ENCODE measurements around the gene CCND2. TPM values are rescaled to one million over a fixed set of nuclear protein-coding genes. Genes with fewer than 3 reads are reported as not detected.

Gene CCND2
- total RNA-seq, 2 experiments from 2014 or later: 572 to 592 TPM

DNA sequence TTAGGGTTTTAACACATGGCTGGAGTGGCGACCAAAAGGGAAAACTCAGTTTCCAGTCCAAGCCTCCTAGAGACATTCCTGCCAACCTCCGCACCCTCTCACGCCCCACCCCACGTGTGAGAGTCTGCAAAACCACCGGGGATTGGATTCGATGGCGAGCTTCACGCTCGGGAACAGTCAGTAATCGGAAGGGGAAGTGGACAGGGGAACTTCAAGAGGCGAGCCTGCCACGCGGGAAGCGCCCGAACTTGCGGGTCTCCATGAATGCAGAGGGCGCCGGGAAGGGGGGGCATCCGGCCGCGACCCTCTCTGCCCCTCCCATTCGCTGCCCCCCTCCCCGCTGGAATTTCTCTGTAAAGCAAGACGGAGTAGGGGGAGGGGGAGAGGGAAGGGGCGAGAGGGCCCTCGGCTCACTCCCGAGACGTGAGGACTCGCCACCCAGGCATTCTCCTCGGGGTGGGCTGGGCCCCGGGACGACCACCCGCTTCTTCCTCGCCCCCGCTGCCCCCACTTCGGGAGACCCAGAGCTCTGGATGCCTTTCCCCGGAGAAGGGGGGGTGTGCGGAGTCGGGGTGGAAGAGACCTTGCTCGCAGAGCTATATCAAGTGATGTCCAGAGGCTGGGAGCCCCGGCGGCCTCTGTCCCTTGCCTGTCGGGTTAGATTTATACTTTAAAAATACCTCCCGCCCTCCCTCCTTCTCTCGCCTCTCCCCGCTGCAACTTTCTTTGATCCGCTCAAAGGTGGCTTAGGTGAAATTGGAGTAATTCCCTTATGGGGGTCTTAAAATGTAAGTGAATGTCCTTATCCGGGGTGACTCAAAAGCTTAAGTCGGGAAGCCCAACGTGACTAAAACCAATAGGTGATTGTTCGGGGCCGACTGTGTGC lies 2.5 kb upstream of the CCND2 start:
- peak overlapping the region; percentile 99 for H3K4me3 Mint-ChIP-seq
- H3K27me3 Mint-ChIP-seq (ENCODE audit: low read depth): peaks cover 5% of the 10 kb centered on the region
- ChIA-PET POLR2A (interaction anchor here (0.7 to 12.1 kb wide), 16 partner anchors 14 to 399 kb away, joined by 3 to 260 read pairs (median 6); a partner anchor contains a TSS), CTCF (interaction anchor here (0.8 to 8.0 kb wide), 18 partner anchors 12 to 386 kb away, joined by 3 to 91 read pairs (median 4); no protein-coding TSS in a partner anchor)
- peak overlapping the region; percentile 99 for H3K27ac Mint-ChIP-seq
- ATAC-seq (no peak), DNase-seq (peak; percentile 63)
- H3K9me3 Mint-ChIP-seq (ENCODE audit: insufficient read depth): no peaks in the 10 kb centered on the region
- peaks cover 27% of the 10 kb centered on the region for H3K36me3 Mint-ChIP-seq (ENCODE audit: low read depth)
- H3K4me1 Mint-ChIP-seq (ENCODE audit: low read depth): peaks cover 21% of the 10 kb centered on the region

GRCh38 chr12:4271717-4272423 lies 1.7 kb upstream of the CCND2 start:
- Mint-ChIP-seq H3K27me3 (ENCODE audit: low read depth) (peaks cover 2% of the 10 kb centered on the region), H3K36me3 (ENCODE audit: low read depth) (peaks cover 35% of the 10 kb centered on the region), H3K27ac (peak overlapping the region; percentile 99), H3K9me3 (ENCODE audit: insufficient read depth) (no peaks in the 10 kb centered on the region), H3K4me3 (peak overlapping the region; percentile 99), H3K4me1 (ENCODE audit: low read depth) (peaks cover 25% of the 10 kb centered on the region)
- peak; percentile 97 for DNase-seq
- ChIA-PET POLR2A (interaction anchor here (0.7 to 12.1 kb wide), 16 partner anchors 15 to 400 kb away, joined by 3 to 260 read pairs (median 6); partner anchors contain the start of gene PARP11), CTCF (interaction anchor here (0.8 to 8.0 kb wide), 17 partner anchors 11 to 386 kb away, joined by 3 to 91 read pairs (median 4); no protein-coding TSS in a partner anchor)
- peak; percentile 58 for ATAC-seq

DNA sequence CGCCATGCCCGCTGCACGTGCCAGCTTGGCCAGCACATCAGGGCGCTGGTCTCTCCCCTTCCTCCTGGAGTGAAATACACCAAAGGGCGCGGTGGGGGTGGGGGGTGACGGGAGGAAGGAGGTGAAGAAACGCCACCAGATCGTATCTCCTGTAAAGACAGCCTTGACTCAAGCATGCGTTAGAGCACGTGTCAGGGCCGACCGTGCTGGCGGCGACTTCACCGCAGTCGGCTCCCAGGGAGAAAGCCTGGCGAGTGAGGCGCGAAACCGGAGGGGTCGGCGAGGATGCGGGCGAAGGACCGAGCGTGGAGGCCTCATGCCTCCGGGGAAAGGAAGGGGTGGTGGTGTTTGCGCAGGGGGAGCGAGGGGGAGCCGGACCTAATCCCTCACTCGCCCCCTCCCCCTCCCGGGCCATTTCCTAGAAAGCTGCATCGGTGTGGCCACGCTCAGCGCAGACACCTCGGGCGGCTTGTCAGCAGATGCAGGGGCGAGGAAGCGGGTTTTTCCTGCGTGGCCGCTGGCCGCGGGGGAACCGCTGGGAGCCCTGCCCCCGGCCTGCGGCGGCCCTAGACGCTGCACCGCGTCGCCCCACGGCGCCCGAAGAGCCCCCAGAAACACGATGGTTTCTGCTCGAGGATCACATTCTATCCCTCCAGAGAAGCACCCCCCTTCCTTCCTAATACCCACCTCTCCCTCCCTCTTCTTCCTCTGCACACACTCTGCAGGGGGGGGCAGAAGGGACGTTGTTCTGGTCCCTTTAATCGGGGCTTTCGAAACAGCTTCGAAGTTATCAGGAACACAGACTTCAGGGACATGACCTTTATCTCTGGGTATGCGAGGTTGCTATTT lies 914 bp upstream of the CCND2 start:
- ChIA-PET CTCF (interaction anchor here (0.8 to 8.0 kb wide), 16 partner anchors 11 to 402 kb away, joined by 3 to 132 read pairs (median 5); no protein-coding TSS in a partner anchor), POLR2A (interaction anchor here (0.5 to 12.1 kb wide), 23 partner anchors 8 to 1396 kb away, joined by 3 to 260 read pairs (median 5); partner anchors contain the start of gene PARP11)
- H3K4me1 Mint-ChIP-seq (ENCODE audit: low read depth): peaks cover 31% of the 10 kb centered on the region
- peaks cover 43% of the 10 kb centered on the region for H3K36me3 Mint-ChIP-seq (ENCODE audit: low read depth)
- no peaks in the 10 kb centered on the region for H3K27me3 Mint-ChIP-seq (ENCODE audit: low read depth)
- peak overlapping the region; percentile 99 for H3K4me3 Mint-ChIP-seq
- DNase-seq: peak; percentile 94
- H3K9me3 Mint-ChIP-seq (ENCODE audit: insufficient read depth): no peaks in the 10 kb centered on the region
- peak; percentile 31 for ATAC-seq
- peak overlapping the region; percentile 99 for H3K27ac Mint-ChIP-seq

- ChIA-PET POLR2A (interaction anchor here (0.5 to 12.1 kb wide), 19 partner anchors 9 to 1397 kb away, joined by 3 to 260 read pairs (median 4); partner anchors contain the start of gene PARP11), CTCF (interaction anchor here (0.9 to 8.0 kb wide), 10 partner anchors 10 to 402 kb away, joined by 3 to 132 read pairs (median 4); no protein-coding TSS in a partner anchor)
- DNase-seq (no peak), ATAC-seq (peak; percentile 0)
- Mint-ChIP-seq H3K27ac (peak overlapping the region; percentile 99), H3K4me3 (peak overlapping the region; percentile 99), H3K9me3 (ENCODE audit: insufficient read depth) (no peaks in the 10 kb centered on the region), H3K27me3 (ENCODE audit: low read depth) (no peaks in the 10 kb centered on the region), H3K36me3 (ENCODE audit: low read depth) (peaks cover 49% of the 10 kb centered on the region), H3K4me1 (ENCODE audit: low read depth) (peaks cover 32% of the 10 kb centered on the region)
Observed at GRCh38 chr12:4273273-4273651, 300 bp upstream of the CCND2 start.

DNA sequence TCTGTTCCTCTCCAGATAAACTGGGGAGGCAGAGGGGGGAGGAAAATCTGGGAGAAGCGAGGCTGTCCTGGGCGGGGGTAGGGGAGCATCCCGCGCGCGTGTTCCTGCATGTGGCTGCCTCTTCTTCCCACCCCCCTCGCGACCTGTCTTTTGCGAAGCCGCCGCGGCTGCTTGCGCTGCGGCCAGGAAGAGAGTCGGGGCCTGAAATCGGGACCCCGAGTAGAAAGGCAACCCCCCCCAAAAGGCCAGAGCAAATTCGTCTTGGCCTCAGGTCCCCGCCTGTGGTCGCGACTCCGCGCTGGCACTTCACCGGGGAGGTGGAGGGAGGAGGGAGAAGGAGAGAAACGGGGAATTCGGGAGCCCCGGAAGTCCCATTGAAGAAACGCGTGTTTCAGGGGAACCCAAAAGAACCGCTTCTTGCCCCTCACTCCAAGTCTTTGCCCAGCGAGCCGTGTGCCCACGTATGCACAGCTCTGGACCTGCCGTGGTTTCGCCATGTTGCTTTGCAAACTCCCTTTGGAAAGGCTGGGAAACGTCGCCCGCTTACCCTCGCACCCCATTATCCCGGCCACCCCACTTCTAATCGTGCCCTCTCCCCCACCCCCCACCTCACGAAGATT lies 944 bp downstream of the CCND2 start:
- Mint-ChIP-seq H3K9me3 (ENCODE audit: insufficient read depth) (no peaks in the 10 kb centered on the region), H3K27me3 (ENCODE audit: low read depth) (no peaks in the 10 kb centered on the region), H3K4me3 (peak overlapping the region; percentile 99), H3K27ac (peak overlapping the region; percentile 99), H3K4me1 (ENCODE audit: low read depth) (peaks cover 37% of the 10 kb centered on the region), H3K36me3 (ENCODE audit: low read depth) (peaks cover 62% of the 10 kb centered on the region)
- ATAC-seq (no peak), DNase-seq (peak; percentile 44)
- ChIA-PET CTCF (interaction anchor here (2.0 to 12.7 kb wide), 7 partner anchors 122 to 390 kb away, joined by 6 to 242 read pairs (median 41); no protein-coding TSS in a partner anchor), POLR2A (interaction anchor here (1.0 to 12.1 kb wide), 7 partner anchors 109 to 390 kb away, joined by 3 to 260 read pairs (median 32); no protein-coding TSS in a partner anchor)

GRCh38 chr12:4275016-4275869 lies 1.7 kb downstream of the CCND2 start:
- ATAC-seq: no peak
- CTCF ChIA-PET: interaction anchor here (1.0 to 12.7 kb wide), 25 partner anchors 15 to 402 kb away, joined by 4 to 242 read pairs (median 16); partner anchors contain the start of gene PARP11
- Mint-ChIP-seq H3K36me3 (ENCODE audit: low read depth) (peaks cover 68% of the 10 kb centered on the region), H3K4me1 (ENCODE audit: low read depth) (peaks cover 45% of the 10 kb centered on the region), H3K27ac (peak overlapping the region; percentile 99), H3K27me3 (ENCODE audit: low read depth) (no peaks in the 10 kb centered on the region), H3K9me3 (ENCODE audit: insufficient read depth) (no peaks in the 10 kb centered on the region), H3K4me3 (peak overlapping the region; percentile 99)
- POLR2A ChIA-PET: interaction anchor here (0.7 to 12.1 kb wide), 12 partner anchors 16 to 389 kb away, joined by 3 to 260 read pairs (median 18); no protein-coding TSS in a partner anchor
- DNase-seq: peak; percentile 29

GRCh38 chr12:4275870-4276301 lies 2.3 kb downstream of the CCND2 start:
- H3K36me3 Mint-ChIP-seq (ENCODE audit: low read depth): peaks cover 72% of the 10 kb centered on the region
- DNase-seq (peak; percentile 25), ATAC-seq (no peak)
- peak overlapping the region; percentile 99 for H3K27ac Mint-ChIP-seq
- no peaks in the 10 kb centered on the region for H3K9me3 Mint-ChIP-seq (ENCODE audit: insufficient read depth)
- H3K4me3 Mint-ChIP-seq: peak overlapping the region; percentile 99
- peaks cover 51% of the 10 kb centered on the region for H3K4me1 Mint-ChIP-seq (ENCODE audit: low read depth)
- POLR2A ChIA-PET: interaction anchor here (0.7 to 12.1 kb wide), 13 partner anchors 16 to 390 kb away, joined by 3 to 260 read pairs (median 8); no protein-coding TSS in a partner anchor
- CTCF ChIA-PET: interaction anchor here (0.8 to 12.7 kb wide), 45 partner anchors 7 to 976 kb away, joined by 3 to 242 read pairs (median 8); partner anchors contain the start of genes PARP11 and TIGAR
- H3K27me3 Mint-ChIP-seq (ENCODE audit: low read depth): no peaks in the 10 kb centered on the region

DNA sequence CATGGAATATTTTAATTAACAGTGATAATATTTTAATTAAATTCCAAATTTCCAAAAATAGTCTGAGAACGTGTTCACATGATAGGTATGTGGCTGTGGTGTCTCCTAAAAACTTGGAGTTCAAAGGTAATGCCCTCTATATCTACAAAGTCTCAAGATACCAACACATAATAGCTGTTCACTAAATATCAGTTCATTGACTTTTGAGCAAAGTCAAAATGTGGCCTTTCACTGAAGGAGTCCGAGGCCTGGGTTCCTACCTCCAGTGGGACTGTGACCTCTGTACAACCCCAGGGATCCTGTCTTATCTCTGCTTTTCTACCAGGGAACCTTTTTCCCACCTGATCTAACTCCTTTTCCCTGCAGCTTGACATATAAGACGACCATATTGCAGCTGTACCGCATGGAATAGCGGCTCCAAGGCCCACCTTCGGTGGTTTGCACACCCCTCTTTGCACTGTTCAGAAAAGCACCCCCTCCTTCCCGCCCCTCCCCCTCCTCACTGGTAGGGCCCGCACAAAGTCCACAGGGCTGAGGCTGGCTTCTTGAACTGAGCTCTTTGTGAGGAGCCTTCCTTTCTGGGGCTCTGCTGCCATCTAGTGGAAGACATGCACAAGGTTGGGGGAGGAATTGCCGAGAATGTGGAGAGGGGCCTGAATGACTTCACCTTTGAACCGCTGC lies 3.1 kb downstream of the CCND2 start:
- H3K36me3 Mint-ChIP-seq (ENCODE audit: low read depth): peaks cover 78% of the 10 kb centered on the region
- peaks cover 59% of the 10 kb centered on the region for H3K4me1 Mint-ChIP-seq (ENCODE audit: low read depth)
- DNase-seq (peak; percentile 93), ATAC-seq (peak; percentile 13)
- H3K27me3 Mint-ChIP-seq (ENCODE audit: low read depth): no peaks in the 10 kb centered on the region
- peak overlapping the region; percentile 84 for H3K27ac Mint-ChIP-seq
- POLR2A ChIA-PET: interaction anchor here (0.6 to 12.1 kb wide), 29 partner anchors 8 to 397 kb away, joined by 3 to 260 read pairs (median 5); no protein-coding TSS in a partner anchor
- no peaks in the 10 kb centered on the region for H3K9me3 Mint-ChIP-seq (ENCODE audit: insufficient read depth)
- CTCF ChIA-PET: interaction anchor here (0.6 to 12.7 kb wide), 74 partner anchors 8 to 976 kb away, joined by 3 to 242 read pairs (median 6); partner anchors contain the start of genes PARP11 and TIGAR
- peak overlapping the region; percentile 99 for H3K4me3 Mint-ChIP-seq

GRCh38 chr12:4277205-4277543 lies 3.6 kb downstream of the CCND2 start:
- Mint-ChIP-seq H3K4me3 (peak overlapping the region; percentile 99), H3K27me3 (ENCODE audit: low read depth) (no peaks in the 10 kb centered on the region), H3K9me3 (ENCODE audit: insufficient read depth) (no peaks in the 10 kb centered on the region), H3K36me3 (ENCODE audit: low read depth) (peaks cover 82% of the 10 kb centered on the region), H3K27ac (peak overlapping the region; percentile 84), H3K4me1 (ENCODE audit: low read depth) (peaks cover 62% of the 10 kb centered on the region)
- ATAC-seq (no peak), DNase-seq (peak; percentile 15)
- ChIA-PET CTCF (interaction anchor here (0.9 to 12.7 kb wide), 65 partner anchors 8 to 977 kb away, joined by 3 to 242 read pairs (median 6); partner anchors contain the start of genes PARP11 and TIGAR), POLR2A (interaction anchor here (0.7 to 12.1 kb wide), 27 partner anchors 8 to 398 kb away, joined by 3 to 260 read pairs (median 5); no protein-coding TSS in a partner anchor)

Measured in activated CD8-positive, alpha-beta T cell treated with anti-CD3 and anti-CD28 coated beads, Interleukin-2, amount 10 ng/mL, durations not matched to agents 7 days and 5 days (primary cell).